Caco-2 (cell line): ENCODE measurements around the gene NLGN1. TPM values are rescaled to one million over a fixed set of nuclear protein-coding genes. Genes with fewer than 3 reads are reported as not detected.

Experiments used
- BruUV-seq: library from RNA; stranded (reverse); fragments of 400-500 nt; replicated peaks from 2 replicates; lab custom pipeline; 2021; lab: Mats Ljungman, UMichigan
- CTCF ChIA-PET: fragments of 300-600 bp; sonication (Branson Sonifier 250); formaldehyde crosslinking; loops from one replicate; lab custom pipeline; 2022; ENCODE audit warnings: antibody characterized with exemption; lab: Charles Lee
- POLR2A ChIA-PET: fragments of 300-600 bp; sonication (Branson Sonifier 250); formaldehyde crosslinking; loops from one replicate; lab custom pipeline; 2022; ENCODE audit warnings: antibody characterized with exemption; lab: Charles Lee
- DNase-seq, 2 experiments: peaks; one replicate each; pipeline versions ENCODE4 v3.0.0 to v3.0.0-alpha.2; 2020 to 2022
- H3K27me3 ChIP-seq: replicated peaks from 2 replicates; pipeline ENCODE4 v1.6.0; 2011; ENCODE audit warnings: low read length; ENCODE audit not compliant: control insufficient read depth, insufficient read depth
- H3K36me3 ChIP-seq: 2 replicates; pipeline ENCODE4 v1.5.1; 2011; ENCODE audit warnings: low read length; ENCODE audit not compliant: control insufficient read depth, insufficient read depth
- H3K4me1 ChIP-seq: fragments of 250-450 bp; sonication (Bioruptor Pico); 2 replicates; pipeline ENCODE4 v1.5.1; 2020; ENCODE audit warnings: mild to moderate bottlenecking
- H3K4me3 ChIP-seq: 2 replicates; pipeline ENCODE4 v1.5.1; 2011; ENCODE audit warnings: low read depth, mild to moderate bottlenecking, control low read depth, low read length
- H3K9me3 ChIP-seq: fragments of 250-450 bp; sonication (Bioruptor Pico); 2 replicates; pipeline ENCODE4 v1.5.1; 2020; ENCODE audit warnings: mild to moderate bottlenecking, moderate library complexity
- H3K27ac Mint-ChIP-seq: one replicate; pipeline ENCODE4 v1.8.0; 2022; ENCODE audit warnings: mixed read lengths; ENCODE audit not compliant: unreplicated experiment
- H3K27me3 Mint-ChIP-seq: one replicate; pipeline ENCODE4 v1.8.0; 2022; ENCODE audit warnings: mixed read lengths; ENCODE audit not compliant: insufficient read depth, unreplicated experiment
- H3K36me3 Mint-ChIP-seq: one replicate; pipeline ENCODE4 v1.8.0; 2022; ENCODE audit warnings: mild to moderate bottlenecking, mixed read lengths; ENCODE audit not compliant: insufficient read depth, unreplicated experiment
- H3K4me1 Mint-ChIP-seq: one replicate; pipeline ENCODE4 v1.8.0; 2022; ENCODE audit warnings: low read depth, mixed read lengths; ENCODE audit not compliant: unreplicated experiment
- H3K4me3 Mint-ChIP-seq: one replicate; pipeline ENCODE4 v1.8.0; 2022; ENCODE audit warnings: mild to moderate bottlenecking, moderate library complexity, mixed read lengths; ENCODE audit not compliant: unreplicated experiment
- H3K9me3 Mint-ChIP-seq: one replicate; pipeline ENCODE4 v1.8.0; 2022; ENCODE audit warnings: mixed read lengths; ENCODE audit not compliant: unreplicated experiment
- intact Hi-C: fragments of 100-400 bp; cut with micrococcal nuclease; formaldehyde crosslinking; loops from one replicate; pipeline ENCODE4 v1.10.0; 2022; ENCODE audit not compliant: unreplicated experiment
- total RNA-seq: library from RNA; stranded (reverse); gene quantifications from 2 replicates; pipeline ENCODE4 v1.2.3, GENCODE V29; 2022
- TF ChIP-seq, protein P1 (sequence below), 2 experiments: fragments of 200-600 bp in 1 of 2; IDR thresholded peaks; 1 replicate in 1 of 2; 2 replicates in 1 of 2; pipeline versions ENCODE4 v1.5.1 to v1.8.0; 2011 to 2022; ENCODE audit warnings: antibody characterized with exemption in 1 of 2, control low read depth in 1 of 2, inconsistent platforms in 1 of 2, low read depth in 1 of 2, low read length in 1 of 2, mild to moderate bottlenecking in 1 of 2, moderate library complexity in 1 of 2; ENCODE audit not compliant: insufficient read depth in 1 of 2, severe bottlenecking in 1 of 2, unreplicated experiment in 1 of 2

Gene NLGN1
- total RNA-seq, 1 experiment from 2014 or later, result not detected

- Mint-ChIP-seq H3K27ac (no peak overlapping the region), H3K36me3 (no peaks in the 10 kb centered on the region), H3K4me1 (peaks cover 18% of the 10 kb centered on the region), H3K9me3 (no peaks in the 10 kb centered on the region), H3K4me3 (peak overlapping the region; percentile 79), H3K27me3 (peaks cover 40% of the 10 kb centered on the region)
- peak overlapping the region; percentile 58 for H3K4me3 ChIP-seq
- TF ChIP-seq, protein P1, sequence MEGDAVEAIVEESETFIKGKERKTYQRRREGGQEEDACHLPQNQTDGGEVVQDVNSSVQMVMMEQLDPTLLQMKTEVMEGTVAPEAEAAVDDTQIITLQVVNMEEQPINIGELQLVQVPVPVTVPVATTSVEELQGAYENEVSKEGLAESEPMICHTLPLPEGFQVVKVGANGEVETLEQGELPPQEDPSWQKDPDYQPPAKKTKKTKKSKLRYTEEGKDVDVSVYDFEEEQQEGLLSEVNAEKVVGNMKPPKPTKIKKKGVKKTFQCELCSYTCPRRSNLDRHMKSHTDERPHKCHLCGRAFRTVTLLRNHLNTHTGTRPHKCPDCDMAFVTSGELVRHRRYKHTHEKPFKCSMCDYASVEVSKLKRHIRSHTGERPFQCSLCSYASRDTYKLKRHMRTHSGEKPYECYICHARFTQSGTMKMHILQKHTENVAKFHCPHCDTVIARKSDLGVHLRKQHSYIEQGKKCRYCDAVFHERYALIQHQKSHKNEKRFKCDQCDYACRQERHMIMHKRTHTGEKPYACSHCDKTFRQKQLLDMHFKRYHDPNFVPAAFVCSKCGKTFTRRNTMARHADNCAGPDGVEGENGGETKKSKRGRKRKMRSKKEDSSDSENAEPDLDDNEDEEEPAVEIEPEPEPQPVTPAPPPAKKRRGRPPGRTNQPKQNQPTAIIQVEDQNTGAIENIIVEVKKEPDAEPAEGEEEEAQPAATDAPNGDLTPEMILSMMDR (IDR thresholded peaks at IDR 0.05; ENCODE audit: insufficient read depth in 1 of 2, low read depth in 1 of 2, low read length in 1 of 2, severe bottlenecking in 1 of 2, unreplicated experiment in 1 of 2), result no peak
- POLR2A ChIA-PET, result no interaction called here
- peaks cover 7% of the 10 kb centered on the region; the same call in 1 of the 2 replicates for H3K4me1 ChIP-seq
- no peaks in the 10 kb centered on the region for H3K36me3 ChIP-seq
- DNase-seq, result no peak
- no TSS peak for BruUV-seq
- CTCF ChIA-PET, result no interaction called here
- no peaks in the 10 kb centered on the region for H3K9me3 ChIP-seq
- intact Hi-C loops, result no loop called here
- peaks cover 2% of the 10 kb centered on the region for H3K27me3 ChIP-seq
These were observed 2.5 kb upstream of the NLGN1 start for GRCh38 chr3:173395073-173395411.

GRCh38 chr3:173395412-173396181, 1.9 kb upstream of the NLGN1 start:
- peaks cover 7% of the 10 kb centered on the region; the same call in 1 of the 2 replicates for H3K4me1 ChIP-seq
- CTCF ChIA-PET, result no interaction called here
- no peaks in the 10 kb centered on the region for H3K9me3 ChIP-seq
- H3K27me3 ChIP-seq, result peaks cover 2% of the 10 kb centered on the region
- H3K4me1 Mint-ChIP-seq, result peaks cover 18% of the 10 kb centered on the region
- H3K9me3 Mint-ChIP-seq, result no peaks in the 10 kb centered on the region
- intact Hi-C loops, result no loop called here
- no TSS peak for BruUV-seq
- peak; percentile 61 to 67 for DNase-seq
- no peaks in the 10 kb centered on the region for H3K36me3 Mint-ChIP-seq
- POLR2A ChIA-PET, result no interaction called here
- H3K27me3 Mint-ChIP-seq, result peaks cover 40% of the 10 kb centered on the region
- peak overlapping the region; percentile 58 for H3K4me3 ChIP-seq
- H3K4me3 Mint-ChIP-seq, result peak overlapping the region; percentile 79
- TF ChIP-seq, protein P1 (IDR thresholded peaks at IDR 0.05; ENCODE audit: insufficient read depth in 1 of 2, low read depth in 1 of 2, low read length in 1 of 2, severe bottlenecking in 1 of 2, unreplicated experiment in 1 of 2), result peak in 1 of 2 experiments; percentile 1
- H3K36me3 ChIP-seq, result no peaks in the 10 kb centered on the region
- H3K27ac Mint-ChIP-seq, result no peak overlapping the region

- TF ChIP-seq, protein P1 (IDR thresholded peaks at IDR 0.05; ENCODE audit: insufficient read depth in 1 of 2, low read depth in 1 of 2, low read length in 1 of 2, severe bottlenecking in 1 of 2, unreplicated experiment in 1 of 2), result no peak
- Mint-ChIP-seq H3K27me3 (peaks cover 36% of the 10 kb centered on the region), H3K36me3 (no peaks in the 10 kb centered on the region), H3K9me3 (no peaks in the 10 kb centered on the region), H3K4me1 (peaks cover 18% of the 10 kb centered on the region), H3K4me3 (peak overlapping the region; percentile 79), H3K27ac (no peak overlapping the region)
- ChIA-PET POLR2A (no interaction called here), CTCF (no interaction called here)
- no peak for DNase-seq
- no TSS peak for BruUV-seq
- intact Hi-C loops, result no loop called here
- Histone ChIP-seq H3K9me3 (no peaks in the 10 kb centered on the region), H3K4me3 (peak overlapping the region; percentile 58), H3K27me3 (peaks cover 2% of the 10 kb centered on the region), H3K4me1 (peaks cover 7% of the 10 kb centered on the region; the same call in 1 of the 2 replicates), H3K36me3 (no peaks in the 10 kb centered on the region)
These were observed 1.1 kb upstream of the NLGN1 start for GRCh38 chr3:173396191-173397041.
